Measurements from ENCODE around the gene ZNF716. TPM values are rescaled to one million over a fixed set of nuclear protein-coding genes. Genes with fewer than 3 reads are reported as not detected.

The ZNF716 gene
- total and polyA plus RNA-seq, 3 experiments from 2014 or later: not detected

GRCh38 chr7:57423768-57424167, 26.2 kb upstream of the ZNF716 start:
- H3K9me3 ChIP-seq (ENCODE audit: low read length): no peaks in the 10 kb centered on the region
- H3K4me3 ChIP-seq (ENCODE audit: low read length): no peak overlapping the region
- Mint-ChIP-seq H3K4me3 (no peak overlapping the region), H3K27ac (no peak overlapping the region), H3K4me1 (no peaks in the 10 kb centered on the region), H3K36me3 (no peaks in the 10 kb centered on the region), H3K9me3 (peaks cover 8 to 22% (median 11%) of the 10 kb centered on the region in 5 donors), H3K27me3 (no peaks in the 10 kb centered on the region)
- no peaks in the 10 kb centered on the region for H3K36me3 ChIP-seq (ENCODE audit: insufficient read depth, low read length)
- ChIA-PET POLR2A (no interaction called here), CTCF (no interaction called here)
- H3K27ac ChIP-seq (ENCODE audit: low read depth, low read length): no peak overlapping the region
- no peak for DNase-seq
- H3K27me3 ChIP-seq (ENCODE audit: insufficient read depth, low read length, poor library complexity, severe bottlenecking): no peaks in the 10 kb centered on the region
- no peaks in the 10 kb centered on the region for H3K4me1 ChIP-seq (ENCODE audit: insufficient read depth, low read length)

GRCh38 chr7:57424515-57425238, 25.3 kb upstream of the ZNF716 start:
- Histone ChIP-seq H3K4me1 (ENCODE audit: insufficient read depth, low read length) (no peaks in the 10 kb centered on the region), H3K27me3 (ENCODE audit: insufficient read depth, low read length, poor library complexity, severe bottlenecking) (no peaks in the 10 kb centered on the region), H3K27ac (ENCODE audit: low read depth, low read length) (no peak overlapping the region), H3K36me3 (ENCODE audit: insufficient read depth, low read length) (no peaks in the 10 kb centered on the region), H3K9me3 (ENCODE audit: low read length) (no peaks in the 10 kb centered on the region), H3K4me3 (ENCODE audit: low read length) (no peak overlapping the region)
- peaks cover 0 to 1% of the 10 kb centered on the region in 2 donors for H3K27me3 Mint-ChIP-seq
- H3K4me3 Mint-ChIP-seq: no peak overlapping the region
- H3K4me1 Mint-ChIP-seq: no peaks in the 10 kb centered on the region
- POLR2A ChIA-PET: no interaction called here
- no peaks in the 10 kb centered on the region for H3K36me3 Mint-ChIP-seq
- CTCF ChIA-PET: no interaction called here
- no peak overlapping the region for H3K27ac Mint-ChIP-seq
- H3K9me3 Mint-ChIP-seq: peaks cover 11 to 26% (median 14%) of the 10 kb centered on the region in 5 donors
- DNase-seq: no peak

GRCh38 chr7:57425239-57425944, 24.6 kb upstream of the ZNF716 start:
- H3K4me3 Mint-ChIP-seq: no peak overlapping the region
- H3K36me3 ChIP-seq (ENCODE audit: insufficient read depth, low read length): no peaks in the 10 kb centered on the region
- no peaks in the 10 kb centered on the region for H3K9me3 ChIP-seq (ENCODE audit: low read length)
- POLR2A ChIA-PET: no interaction called here
- no peak overlapping the region for H3K4me3 ChIP-seq (ENCODE audit: low read length)
- no peak overlapping the region for H3K27ac ChIP-seq (ENCODE audit: low read depth, low read length)
- H3K36me3 Mint-ChIP-seq: no peaks in the 10 kb centered on the region
- no peak overlapping the region for H3K27ac Mint-ChIP-seq
- no peak for DNase-seq
- no peaks in the 10 kb centered on the region for H3K4me1 ChIP-seq (ENCODE audit: insufficient read depth, low read length)
- CTCF ChIA-PET: no interaction called here
- peaks cover 12 to 27% (median 14%) of the 10 kb centered on the region in 5 donors for H3K9me3 Mint-ChIP-seq
- no peaks in the 10 kb centered on the region for H3K27me3 ChIP-seq (ENCODE audit: insufficient read depth, low read length, poor library complexity, severe bottlenecking)
- no peaks in the 10 kb centered on the region for H3K4me1 Mint-ChIP-seq
- H3K27me3 Mint-ChIP-seq: peaks cover 0 to 1% of the 10 kb centered on the region in 2 donors

- Histone ChIP-seq H3K36me3 (ENCODE audit: insufficient read depth, low read length) (no peaks in the 10 kb centered on the region), H3K27me3 (ENCODE audit: insufficient read depth, low read length, poor library complexity, severe bottlenecking) (no peaks in the 10 kb centered on the region), H3K9me3 (ENCODE audit: low read length) (no peaks in the 10 kb centered on the region), H3K4me3 (ENCODE audit: low read length) (no peak overlapping the region), H3K27ac (ENCODE audit: low read depth, low read length) (no peak overlapping the region), H3K4me1 (ENCODE audit: insufficient read depth, low read length) (no peaks in the 10 kb centered on the region)
- Mint-ChIP-seq H3K4me1 (no peaks in the 10 kb centered on the region), H3K27ac (no peak overlapping the region), H3K4me3 (no peak overlapping the region), H3K36me3 (no peaks in the 10 kb centered on the region), H3K9me3 (peaks cover 12 to 29% (median 14%) of the 10 kb centered on the region in 5 donors), H3K27me3 (peaks cover 0 to 1% of the 10 kb centered on the region in 2 donors)
- ChIA-PET POLR2A (no interaction called here), CTCF (no interaction called here)
- no peak for DNase-seq
Observed at GRCh38 chr7:57425969-57426628, 23.9 kb upstream of the ZNF716 start.

GRCh38 chr7:57426629-57427003, 23.4 kb upstream of the ZNF716 start:
- Mint-ChIP-seq H3K9me3 (peaks cover 8 to 26% (median 10%) of the 10 kb centered on the region in 5 donors), H3K4me1 (no peaks in the 10 kb centered on the region), H3K27ac (no peak overlapping the region), H3K4me3 (no peak overlapping the region), H3K36me3 (no peaks in the 10 kb centered on the region), H3K27me3 (peaks cover 0 to 1% of the 10 kb centered on the region in 2 donors)
- Histone ChIP-seq H3K27ac (ENCODE audit: low read depth, low read length) (no peak overlapping the region), H3K36me3 (ENCODE audit: insufficient read depth, low read length) (no peaks in the 10 kb centered on the region), H3K4me1 (ENCODE audit: insufficient read depth, low read length) (no peaks in the 10 kb centered on the region), H3K9me3 (ENCODE audit: low read length) (no peaks in the 10 kb centered on the region), H3K27me3 (ENCODE audit: insufficient read depth, low read length, poor library complexity, severe bottlenecking) (no peaks in the 10 kb centered on the region), H3K4me3 (ENCODE audit: low read length) (no peak overlapping the region)
- POLR2A ChIA-PET: no interaction called here
- no peak for DNase-seq
- CTCF ChIA-PET: no interaction called here

GRCh38 chr7:57427146-57427545, 22.8 kb upstream of the ZNF716 start:
- POLR2A ChIA-PET: no interaction called here
- Mint-ChIP-seq H3K36me3 (no peaks in the 10 kb centered on the region), H3K27ac (no peak overlapping the region), H3K27me3 (peaks cover 0 to 1% of the 10 kb centered on the region in 2 donors), H3K4me3 (no peak overlapping the region), H3K9me3 (peaks cover 8 to 26% (median 13%) of the 10 kb centered on the region in 5 donors), H3K4me1 (no peaks in the 10 kb centered on the region)
- H3K27ac ChIP-seq (ENCODE audit: low read depth, low read length): no peak overlapping the region
- H3K4me1 ChIP-seq (ENCODE audit: insufficient read depth, low read length): no peaks in the 10 kb centered on the region
- H3K9me3 ChIP-seq (ENCODE audit: low read length): no peaks in the 10 kb centered on the region
- no peak overlapping the region for H3K4me3 ChIP-seq (ENCODE audit: low read length)
- DNase-seq: no peak
- H3K27me3 ChIP-seq (ENCODE audit: insufficient read depth, low read length, poor library complexity, severe bottlenecking): no peaks in the 10 kb centered on the region
- no peaks in the 10 kb centered on the region for H3K36me3 ChIP-seq (ENCODE audit: insufficient read depth, low read length)
- CTCF ChIA-PET: no interaction called here

GRCh38 chr7:57427594-57427993, 22.4 kb upstream of the ZNF716 start:
- H3K36me3 ChIP-seq (ENCODE audit: insufficient read depth, low read length): no peaks in the 10 kb centered on the region
- Mint-ChIP-seq H3K9me3 (peaks cover 7 to 26% (median 13%) of the 10 kb centered on the region in 5 donors), H3K27me3 (peaks cover 0 to 1% of the 10 kb centered on the region in 2 donors), H3K36me3 (no peaks in the 10 kb centered on the region), H3K4me3 (no peak overlapping the region), H3K27ac (no peak overlapping the region), H3K4me1 (no peaks in the 10 kb centered on the region)
- no peak overlapping the region for H3K27ac ChIP-seq (ENCODE audit: low read depth, low read length)
- no peak for DNase-seq
- H3K4me1 ChIP-seq (ENCODE audit: insufficient read depth, low read length): no peaks in the 10 kb centered on the region
- CTCF ChIA-PET: no interaction called here
- no peak overlapping the region for H3K4me3 ChIP-seq (ENCODE audit: low read length)
- no peaks in the 10 kb centered on the region for H3K27me3 ChIP-seq (ENCODE audit: insufficient read depth, low read length, poor library complexity, severe bottlenecking)
- no peaks in the 10 kb centered on the region for H3K9me3 ChIP-seq (ENCODE audit: low read length)
- POLR2A ChIA-PET: no interaction called here

GRCh38 chr7:57432583-57432982, 17.4 kb upstream of the ZNF716 start:
- Histone ChIP-seq H3K4me1 (ENCODE audit: insufficient read depth, low read length) (no peaks in the 10 kb centered on the region), H3K9me3 (ENCODE audit: low read length) (no peaks in the 10 kb centered on the region), H3K4me3 (ENCODE audit: low read length) (no peak overlapping the region), H3K27me3 (ENCODE audit: insufficient read depth, low read length, poor library complexity, severe bottlenecking) (no peaks in the 10 kb centered on the region), H3K36me3 (ENCODE audit: insufficient read depth, low read length) (no peaks in the 10 kb centered on the region), H3K27ac (ENCODE audit: low read depth, low read length) (no peak overlapping the region)
- H3K36me3 Mint-ChIP-seq: peaks cover 0 to 2% (median 0%) of the 10 kb centered on the region in 3 donors
- no peak overlapping the region for H3K27ac Mint-ChIP-seq
- no peak overlapping the region for H3K4me3 Mint-ChIP-seq
- CTCF ChIA-PET: no interaction called here
- peaks cover 0 to 1% of the 10 kb centered on the region in 2 donors for H3K27me3 Mint-ChIP-seq
- peaks cover 8 to 23% (median 16%) of the 10 kb centered on the region in 5 donors for H3K9me3 Mint-ChIP-seq
- no peaks in the 10 kb centered on the region for H3K4me1 Mint-ChIP-seq
- POLR2A ChIA-PET: no interaction called here
- DNase-seq: no peak

Measured in CD8-positive, alpha-beta memory T cell (primary cell).